Neural cell (in vitro differentiated cells): ENCODE measurements around the gene FTCD. TPM values are rescaled to one million over a fixed set of nuclear protein-coding genes. Genes with fewer than 3 reads are reported as not detected.
"Not testable (repeated sequence)": the region's sequence is repeated elsewhere in the genome, so short reads cannot be mapped to it uniquely, and the experiment has no call there.

Experiments
- H2AFZ ChIP-seq: fragments of 200-600, 300-800 bp; sonication (generic), shearing (Covaris generic); 2 replicates; pipeline ENCODE4 v1.6.0; 2014; ENCODE audit warnings: low read depth, mild to moderate bottlenecking, antibody characterized with exemption, low read length, moderate library complexity
- H3F3A ChIP-seq: fragments of 200-600 bp; shearing (Covaris generic); 2 replicates; pipeline ENCODE4 v1.6.1; 2016; ENCODE audit warnings: mild to moderate bottlenecking, moderate library complexity, mixed read lengths, antibody characterized with exemption, low read length; ENCODE audit not compliant: insufficient read depth, poor library complexity, severe bottlenecking
- H3K27ac ChIP-seq: fragments of 200-600, 300-800 bp; sonication (generic), shearing (Covaris generic); 2 replicates; pipeline ENCODE4 v1.5.1; 2014; ENCODE audit warnings: mild to moderate bottlenecking, low read length, moderate library complexity
- H3K27me3 ChIP-seq: fragments of 300-800, 200-600 bp; sonication (generic), shearing (Covaris generic); 2 replicates; pipeline ENCODE4 v1.6.0; 2014; ENCODE audit warnings: mild to moderate bottlenecking, low read depth, low read length, moderate library complexity; ENCODE audit not compliant: insufficient read depth
- H3K36me3 ChIP-seq: fragments of 300-800, 200-600 bp; sonication (generic), shearing (Covaris generic); 2 replicates; pipeline ENCODE4 v1.5.1; 2014; ENCODE audit warnings: mild to moderate bottlenecking, antibody characterized with exemption, low read length, moderate library complexity; ENCODE audit not compliant: insufficient read depth
- H3K4me2 ChIP-seq: fragments of 300-800, 200-600 bp; sonication (generic), shearing (Covaris generic); 2 replicates; pipeline ENCODE4 v1.6.0; 2014; ENCODE audit warnings: mild to moderate bottlenecking, low read length
- H3K4me3 ChIP-seq: fragments of 300-800, 200-600 bp; sonication (generic), shearing (Covaris generic); 2 replicates; pipeline ENCODE4 v1.5.1; 2014; ENCODE audit warnings: mild to moderate bottlenecking, low read length, moderate library complexity
- H3K79me2 ChIP-seq: fragments of 200-600 bp; shearing (Covaris generic); replicated peaks from 2 replicates; pipeline ENCODE4 v1.6.0; 2014; ENCODE audit warnings: mild to moderate bottlenecking, low read length, moderate library complexity; ENCODE audit not compliant: insufficient read depth
- H3K9ac ChIP-seq: fragments of 300-800, 200-600 bp; sonication (generic), shearing (Covaris generic); 2 replicates; pipeline ENCODE4 v1.6.1; 2016; ENCODE audit warnings: mild to moderate bottlenecking, low read length, mixed read lengths
- H3K9me2 ChIP-seq: fragments of 200-600 bp; shearing (Covaris generic); 2 replicates; pipeline ENCODE4 v1.6.1; 2016; ENCODE audit warnings: mild to moderate bottlenecking, low read length, mixed read lengths; ENCODE audit not compliant: insufficient read depth
- H3K9me3 ChIP-seq: fragments of 200-600, 300-800 bp; sonication (generic), shearing (Covaris generic); 2 replicates; pipeline ENCODE4 v1.6.1; 2016; ENCODE audit warnings: mild to moderate bottlenecking, mixed run types, low read length, moderate library complexity, mixed read lengths
- H4K20me1 ChIP-seq: fragments of 200-600 bp; shearing (Covaris generic); 2 replicates; pipeline ENCODE4 v1.6.1; 2016; ENCODE audit warnings: mild to moderate bottlenecking, mixed run types; ENCODE audit not compliant: insufficient read depth
- EP300 ChIP-seq: fragments of 450-650 bp; conservative IDR thresholded peaks from 2 replicates; pipeline ENCODE4 v1.6.1; 2014; ENCODE audit warnings: antibody characterized with exemption, mild to moderate bottlenecking, moderate library complexity; ENCODE audit not compliant: poor library complexity, severe bottlenecking
- EZH2 ChIP-seq: fragments of 200-600, 300-800 bp; shearing (Covaris generic), sonication (generic); IDR thresholded peaks from 2 replicates; pipeline ENCODE4 v1.6.1; 2014; ENCODE audit warnings: antibody characterized with exemption, low read length, borderline replicate concordance, mild to moderate bottlenecking; ENCODE audit not compliant: insufficient read depth, poor library complexity, severe bottlenecking
- MXI1 ChIP-seq: fragments of 450-650 bp; conservative IDR thresholded peaks from 2 replicates; pipeline ENCODE4 v1.6.1; 2014; ENCODE audit warnings: antibody characterized with exemption, mild to moderate bottlenecking; ENCODE audit not compliant: poor library complexity, severe bottlenecking
- POLR2AphosphoS5 ChIP-seq: IDR thresholded peaks from 2 replicates; pipeline ENCODE4 v1.6.1; 2012
- RAD21 ChIP-seq: fragments of 450-650 bp; conservative IDR thresholded peaks from 2 replicates; pipeline ENCODE4 v1.6.1; 2014; ENCODE audit warnings: antibody characterized with exemption, mild to moderate bottlenecking, moderate library complexity
- SMC3 ChIP-seq: fragments of 450-650 bp; conservative IDR thresholded peaks from 2 replicates; pipeline ENCODE4 v1.6.1; 2014; ENCODE audit warnings: antibody characterized with exemption, mild to moderate bottlenecking, moderate library complexity; ENCODE audit not compliant: poor library complexity
- TAF1 ChIP-seq: IDR thresholded peaks from 2 replicates; pipeline ENCODE4 v1.6.1; 2012; ENCODE audit warnings: low read depth
- polyA plus RNA-seq: library from polyadenylated mRNA; depleted of rRNA; stranded (reverse); fragments of >200 nt; gene quantifications from 2 replicates; pipeline ENCODE4 v1.2.3, GENCODE V29; 2014
- TF ChIP-seq, protein P1 (sequence below): IDR thresholded peaks from 2 replicates; pipeline ENCODE4 v1.6.1; 2012; ENCODE audit warnings: borderline replicate concordance
- TF ChIP-seq, protein P2 (sequence below): fragments of 450-650 bp; IDR thresholded peaks from 2 replicates; pipeline ENCODE4 v1.5.1; 2014; ENCODE audit warnings: antibody characterized with exemption, mild to moderate bottlenecking, moderate library complexity; ENCODE audit not compliant: poor library complexity, severe bottlenecking

FTCD gene
- polyA plus RNA-seq, 1 donor from 2014 or later, result 2.0 TPM

DNA sequence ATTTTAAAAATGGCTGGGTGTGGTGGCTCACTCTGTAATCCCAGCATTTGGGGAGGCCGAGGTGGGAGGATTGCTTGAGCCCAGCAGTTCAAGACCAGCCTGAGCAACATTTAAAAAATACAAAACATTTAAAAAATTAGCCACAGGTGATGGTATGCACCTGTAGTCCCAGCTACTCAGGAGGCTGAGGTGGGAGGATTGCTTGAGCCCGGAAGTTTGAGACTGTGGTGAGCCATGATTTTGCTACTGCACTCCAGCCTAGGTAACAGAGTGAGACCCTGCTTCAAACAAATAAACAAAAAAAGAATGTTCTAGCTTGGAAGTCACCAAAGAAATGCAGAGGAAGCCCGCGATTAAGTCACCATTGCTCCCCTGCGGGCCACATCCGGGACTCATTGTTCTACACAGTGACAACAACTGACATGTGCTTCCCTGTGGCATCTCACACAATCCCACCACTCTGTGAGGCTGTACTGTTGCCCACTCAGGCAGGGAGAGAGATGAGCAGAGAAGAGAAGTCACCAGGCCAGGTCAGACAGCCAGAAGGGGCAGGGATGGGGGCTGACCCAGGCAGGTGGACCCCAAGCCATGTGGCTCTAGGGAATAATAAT lies 47.3 kb upstream of the FTCD start:
- Histone ChIP-seq H3K36me3 (peaks cover 8% of the 10 kb centered on the region), H3K4me2 (no peak overlapping the region), H2AFZ (no peak overlapping the region), H4K20me1 (no peaks in the 10 kb centered on the region), H3K4me3 (no peak overlapping the region), H3F3A (no peaks in the 10 kb centered on the region), H3K9me2 (no peaks in the 10 kb centered on the region), H3K79me2 (peaks cover 3% of the 10 kb centered on the region), H3K27ac (no peak overlapping the region), H3K9me3 (peaks cover 5% of the 10 kb centered on the region), H3K9ac (no peak overlapping the region), H3K27me3 (no peaks in the 10 kb centered on the region)
- TF ChIP-seq EP300, result no peak
- no peak for TF ChIP-seq TAF1
- TF ChIP-seq MXI1, result no peak
- TF ChIP-seq SMC3, result no peak
- TF ChIP-seq EZH2, result no peak
- TF ChIP-seq POLR2AphosphoS5, result no peak
- TF ChIP-seq, protein P1, sequence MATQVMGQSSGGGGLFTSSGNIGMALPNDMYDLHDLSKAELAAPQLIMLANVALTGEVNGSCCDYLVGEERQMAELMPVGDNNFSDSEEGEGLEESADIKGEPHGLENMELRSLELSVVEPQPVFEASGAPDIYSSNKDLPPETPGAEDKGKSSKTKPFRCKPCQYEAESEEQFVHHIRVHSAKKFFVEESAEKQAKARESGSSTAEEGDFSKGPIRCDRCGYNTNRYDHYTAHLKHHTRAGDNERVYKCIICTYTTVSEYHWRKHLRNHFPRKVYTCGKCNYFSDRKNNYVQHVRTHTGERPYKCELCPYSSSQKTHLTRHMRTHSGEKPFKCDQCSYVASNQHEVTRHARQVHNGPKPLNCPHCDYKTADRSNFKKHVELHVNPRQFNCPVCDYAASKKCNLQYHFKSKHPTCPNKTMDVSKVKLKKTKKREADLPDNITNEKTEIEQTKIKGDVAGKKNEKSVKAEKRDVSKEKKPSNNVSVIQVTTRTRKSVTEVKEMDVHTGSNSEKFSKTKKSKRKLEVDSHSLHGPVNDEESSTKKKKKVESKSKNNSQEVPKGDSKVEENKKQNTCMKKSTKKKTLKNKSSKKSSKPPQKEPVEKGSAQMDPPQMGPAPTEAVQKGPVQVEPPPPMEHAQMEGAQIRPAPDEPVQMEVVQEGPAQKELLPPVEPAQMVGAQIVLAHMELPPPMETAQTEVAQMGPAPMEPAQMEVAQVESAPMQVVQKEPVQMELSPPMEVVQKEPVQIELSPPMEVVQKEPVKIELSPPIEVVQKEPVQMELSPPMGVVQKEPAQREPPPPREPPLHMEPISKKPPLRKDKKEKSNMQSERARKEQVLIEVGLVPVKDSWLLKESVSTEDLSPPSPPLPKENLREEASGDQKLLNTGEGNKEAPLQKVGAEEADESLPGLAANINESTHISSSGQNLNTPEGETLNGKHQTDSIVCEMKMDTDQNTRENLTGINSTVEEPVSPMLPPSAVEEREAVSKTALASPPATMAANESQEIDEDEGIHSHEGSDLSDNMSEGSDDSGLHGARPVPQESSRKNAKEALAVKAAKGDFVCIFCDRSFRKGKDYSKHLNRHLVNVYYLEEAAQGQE, result no peak
- TF ChIP-seq, protein P2, sequence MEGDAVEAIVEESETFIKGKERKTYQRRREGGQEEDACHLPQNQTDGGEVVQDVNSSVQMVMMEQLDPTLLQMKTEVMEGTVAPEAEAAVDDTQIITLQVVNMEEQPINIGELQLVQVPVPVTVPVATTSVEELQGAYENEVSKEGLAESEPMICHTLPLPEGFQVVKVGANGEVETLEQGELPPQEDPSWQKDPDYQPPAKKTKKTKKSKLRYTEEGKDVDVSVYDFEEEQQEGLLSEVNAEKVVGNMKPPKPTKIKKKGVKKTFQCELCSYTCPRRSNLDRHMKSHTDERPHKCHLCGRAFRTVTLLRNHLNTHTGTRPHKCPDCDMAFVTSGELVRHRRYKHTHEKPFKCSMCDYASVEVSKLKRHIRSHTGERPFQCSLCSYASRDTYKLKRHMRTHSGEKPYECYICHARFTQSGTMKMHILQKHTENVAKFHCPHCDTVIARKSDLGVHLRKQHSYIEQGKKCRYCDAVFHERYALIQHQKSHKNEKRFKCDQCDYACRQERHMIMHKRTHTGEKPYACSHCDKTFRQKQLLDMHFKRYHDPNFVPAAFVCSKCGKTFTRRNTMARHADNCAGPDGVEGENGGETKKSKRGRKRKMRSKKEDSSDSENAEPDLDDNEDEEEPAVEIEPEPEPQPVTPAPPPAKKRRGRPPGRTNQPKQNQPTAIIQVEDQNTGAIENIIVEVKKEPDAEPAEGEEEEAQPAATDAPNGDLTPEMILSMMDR, result no peak
- TF ChIP-seq RAD21, result no peak

DNA sequence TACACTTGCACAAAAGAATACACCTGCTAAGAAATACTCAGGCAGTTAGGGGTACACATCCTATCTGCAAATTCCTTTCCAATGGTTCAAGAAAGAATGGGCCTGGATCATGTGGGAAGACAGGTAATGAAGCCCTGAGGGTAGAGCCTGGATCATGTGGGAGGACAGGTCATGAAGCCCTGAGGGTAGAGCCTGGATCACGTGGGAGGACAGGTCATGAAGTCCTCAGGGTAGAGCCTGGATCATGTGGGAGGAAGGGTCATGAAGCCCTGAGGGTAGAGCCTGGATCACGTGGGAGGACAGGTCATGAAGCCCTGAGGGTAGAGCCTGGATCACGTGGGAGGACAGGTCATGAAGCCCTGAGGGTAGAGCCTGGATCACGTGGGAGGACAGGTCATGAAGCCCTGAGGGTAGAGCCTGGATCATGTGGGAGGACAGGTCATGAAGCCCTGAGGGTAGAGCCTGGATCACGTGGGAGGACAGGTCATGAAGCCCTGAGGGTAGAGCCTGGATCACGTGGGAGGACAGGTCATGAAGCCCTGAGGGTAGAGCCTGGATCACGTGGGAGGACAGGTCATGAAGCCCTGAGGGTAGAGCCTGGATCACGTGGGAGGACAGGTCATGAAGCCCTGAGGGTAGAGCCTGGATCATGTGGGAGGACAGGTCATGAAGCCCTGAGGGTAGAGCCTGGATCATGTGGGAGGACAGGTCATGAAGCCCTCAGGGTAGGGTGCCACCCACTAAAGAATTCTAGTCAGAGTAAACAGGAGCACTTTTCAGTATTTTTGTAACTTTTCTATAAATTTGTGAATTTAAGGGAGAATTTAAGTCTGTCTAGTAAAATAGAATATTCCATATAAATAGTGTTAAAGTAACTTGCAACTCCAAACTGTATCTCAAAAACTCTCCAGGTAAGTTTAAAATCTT lies 45.8 kb upstream of the FTCD start:
- not testable (repeated sequence) for H3K4me2 ChIP-seq, H3K9me2 ChIP-seq, H3K9me3 ChIP-seq, H4K20me1 ChIP-seq, H3K9ac ChIP-seq, H2AFZ ChIP-seq, H3K79me2 ChIP-seq, H3K27me3 ChIP-seq, H3K27ac ChIP-seq, H3K36me3 ChIP-seq, H3F3A ChIP-seq, H3K4me3 ChIP-seq
